ENCODE results near the gene BPI. TPM values are rescaled to one million over a fixed set of nuclear protein-coding genes. Genes with fewer than 3 reads are reported as not detected.

Gene BPI
- total RNA-seq, 2 donors from 2014 or later, result not detected

DNA sequence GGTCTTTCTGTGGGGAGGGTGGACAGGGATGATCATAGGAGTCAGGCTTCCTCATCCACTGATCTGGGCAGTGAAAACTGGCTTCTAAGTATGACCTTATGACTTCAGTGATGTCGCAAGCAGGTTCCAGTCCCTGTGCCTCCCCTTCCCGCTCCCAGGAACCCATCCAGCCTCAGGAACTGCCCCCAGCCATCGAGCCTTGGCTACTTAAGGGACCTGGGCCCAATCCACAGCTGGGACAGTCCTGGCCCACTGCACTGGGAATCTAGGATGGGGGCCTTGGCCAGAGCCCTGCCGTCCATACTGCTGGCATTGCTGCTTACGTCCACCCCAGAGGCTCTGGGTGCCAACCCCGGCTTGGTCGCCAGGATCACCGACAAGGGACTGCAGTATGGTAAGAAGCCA lies 42.3 kb downstream of the BPI start, which contains the start of gene LBP:
LBP (plus strand) TSS at position 236 of the 405 bp plus-strand sequence; CDS start at position 271, 35 bp downstream.
- no peak for DNase-seq
- H3K9me3 ChIP-seq, result no peaks in the 10 kb centered on the region
- WGBS, 2 donors, result 70 to 100% methylated on average over 2 to 8 of the region's 8 CpGs
- no peak within 1 kb of the TSS for H3K27ac ChIP-seq
- TF ChIP-seq POLR2A (IDR thresholded peaks at IDR 0.05) (no peak), CTCF (IDR thresholded peaks at IDR 0.05) (no peak)
- H3K36me3 ChIP-seq (replicated peaks in 1 of 2; ENCODE audit: insufficient read depth in 1 of 2, low read depth in 2 of 2), result no peaks in the 10 kb centered on the region
- no peak for ATAC-seq
- H3K27me3 ChIP-seq, result no peaks in the 10 kb centered on the region
- no peak within 1 kb of the TSS for H3K4me3 ChIP-seq
- H3K4me1 ChIP-seq, result no peaks in the 10 kb centered on the region
- intact Hi-C loops (cut with DNase I), result no loop called here

GRCh38 chr20:38346741-38347140 lies 42.8 kb downstream of the BPI start:
- no peaks in the 10 kb centered on the region for H3K27me3 ChIP-seq
- no peaks in the 10 kb centered on the region for H3K9me3 ChIP-seq
- no peak overlapping the region for H3K27ac ChIP-seq
- no peaks in the 10 kb centered on the region for H3K4me1 ChIP-seq
- no peak for ATAC-seq
- TF ChIP-seq POLR2A (IDR thresholded peaks at IDR 0.05) (no peak), CTCF (IDR thresholded peaks at IDR 0.05) (no peak)
- H3K4me3 ChIP-seq, result no peak overlapping the region
- WGBS, 2 donors, result 68 to 70% methylated on average over 4 of the region's 4 CpGs
- intact Hi-C loops (cut with DNase I), result no loop called here
- DNase-seq, result no peak
- no peaks in the 10 kb centered on the region for H3K36me3 ChIP-seq (replicated peaks in 1 of 2; ENCODE audit: insufficient read depth in 1 of 2, low read depth in 2 of 2)

GRCh38 chr20:38349856-38350255 lies 45.9 kb downstream of the BPI start:
- DNase-seq (no peak), ATAC-seq (no peak)
- Histone ChIP-seq H3K9me3 (no peaks in the 10 kb centered on the region), H3K36me3 (replicated peaks in 1 of 2; ENCODE audit: insufficient read depth in 1 of 2, low read depth in 2 of 2) (no peaks in the 10 kb centered on the region), H3K27me3 (no peaks in the 10 kb centered on the region), H3K4me1 (no peaks in the 10 kb centered on the region), H3K27ac (no peak overlapping the region), H3K4me3 (no peak overlapping the region)
- intact Hi-C loops (cut with DNase I), result no loop called here
- 62 to 68% methylated on average over 5 of the region's 5 CpGs for WGBS, 2 donors
- TF ChIP-seq POLR2A (IDR thresholded peaks at IDR 0.05) (no peak), CTCF (IDR thresholded peaks at IDR 0.05) (no peak)

DNA sequence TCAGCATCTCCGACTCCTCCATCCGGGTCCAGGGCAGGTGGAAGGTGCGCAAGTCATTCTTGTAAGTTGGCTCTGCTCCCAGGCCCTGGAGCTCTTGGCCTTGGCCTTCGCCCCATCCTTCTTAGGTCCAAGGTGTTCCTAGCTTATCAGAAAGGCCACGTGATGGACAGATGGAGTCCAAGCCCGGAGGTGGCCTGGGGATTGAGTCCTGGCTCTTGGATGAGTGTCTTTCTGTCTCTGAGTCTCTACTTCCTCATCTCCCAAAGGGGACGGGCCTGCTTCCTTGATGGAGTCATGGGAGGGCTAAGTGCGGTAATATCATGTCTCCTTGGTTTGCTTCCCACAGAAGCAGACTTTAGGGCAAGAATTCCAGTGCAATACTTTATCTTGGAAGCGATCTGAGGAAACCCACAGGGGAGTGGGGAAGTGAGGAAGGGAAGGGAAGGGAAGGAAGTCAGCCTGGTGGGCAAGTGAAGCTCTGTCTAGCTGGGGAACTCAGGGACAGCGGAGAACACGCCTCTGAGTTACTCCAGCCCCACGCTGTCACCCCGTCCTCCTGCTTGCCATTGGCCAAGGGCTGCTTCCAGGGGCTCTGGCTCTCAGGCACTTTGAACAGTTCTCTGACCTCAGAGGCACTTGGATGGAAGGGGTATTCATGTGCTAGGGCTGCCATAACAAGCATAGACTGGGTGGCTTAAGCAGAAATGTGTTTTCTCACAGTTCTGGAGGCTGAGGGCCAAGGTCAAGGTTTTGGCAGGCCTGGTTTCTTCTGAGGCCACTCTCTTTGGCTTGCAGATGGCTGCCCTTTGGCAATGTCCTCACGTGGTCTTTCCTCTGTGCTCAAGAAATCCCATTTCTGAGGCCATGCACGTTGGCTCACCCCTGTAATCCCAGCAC lies 47.2 kb downstream of the BPI start:
- H3K27me3 ChIP-seq, result no peaks in the 10 kb centered on the region
- 55 to 68% methylated on average over 13 to 15 of the region's 15 CpGs for WGBS, 2 donors
- H3K36me3 ChIP-seq (replicated peaks in 1 of 2; ENCODE audit: insufficient read depth in 1 of 2, low read depth in 2 of 2), result no peaks in the 10 kb centered on the region
- no peak overlapping the region for H3K27ac ChIP-seq
- intact Hi-C loops (cut with DNase I), result no loop called here
- peak; percentile 15 to 43 (median 32) for DNase-seq
- no peaks in the 10 kb centered on the region for H3K9me3 ChIP-seq
- ATAC-seq, result peak; percentile 55
- TF ChIP-seq CTCF (IDR thresholded peaks at IDR 0.05), result no peak
- no peak for TF ChIP-seq POLR2A (IDR thresholded peaks at IDR 0.05)
- no peak overlapping the region for H3K4me3 ChIP-seq
- no peaks in the 10 kb centered on the region for H3K4me1 ChIP-seq
